HepG2 (cell line): ENCODE measurements around the gene KRTAP10-2. TPM values are rescaled to one million over a fixed set of nuclear protein-coding genes. Genes with fewer than 3 reads are reported as not detected.

Experiments used
- ATAC-seq: fragments of 200-7000 bp; cut with Tn5 transposase; 3 replicates; pipeline ENCODE4 v1.9.1; 2020; ENCODE audit warnings: mild to moderate bottlenecking, moderate library complexity
- BruUV-seq: library from RNA; stranded (reverse); fragments of 400-500 nt; replicated peaks from 2 replicates; lab custom pipeline; 2021; lab: Mats Ljungman, UMichigan
- CTCF ChIA-PET: fragments of 300-600 bp; formaldehyde crosslinking; extraction: SDS; loops from one replicate; lab custom pipeline; 2021; ENCODE audit warnings: low total read pairs, inconsistent platforms, low intra/inter-chr PET ratio; lab: Yijun Ruan, JAX
- POLR2A ChIA-PET: fragments of 350-600 bp; sonication (Branson Sonifier 250); formaldehyde crosslinking; loops from one replicate; lab custom pipeline; 2020; ENCODE audit warnings: antibody characterized with exemption, inconsistent platforms; lab: Yijun Ruan, JAX
- DNase-seq: peaks from one replicate; pipeline ENCODE4 v3.0.0-alpha.2; 2015; ENCODE audit warnings: low spot score
- FAIRE-seq: peaks from 3 replicates; lab custom pipeline; 2011; peaks lifted over from hg19 to GRCh38; lab: Jason Lieb, UNC
- H2AFZ ChIP-seq: one replicate; pipeline ENCODE4 v1.6.1; 2011; ENCODE audit warnings: low read length, inconsistent platforms
- H3K27ac ChIP-seq: fragments of 300-600 bp; 3 replicates; pipeline ENCODE4 v1.8.0; 2011; ENCODE audit warnings: mixed run types, mild to moderate bottlenecking, mixed read lengths, low read length, inconsistent platforms; ENCODE audit not compliant: insufficient read depth; ENCODE audit errors: extremely low read length
- H3K27me3 ChIP-seq, 2 experiments: fragments of 200-600 bp in 1 of 2; 2 replicates in 1 of 2; 3 replicates in 1 of 2; pipeline versions ENCODE4 v1.6.0 to v1.8.0; 2011; ENCODE audit warnings: low read length in 2 of 2, mild to moderate bottlenecking in 2 of 2, moderate library complexity in 2 of 2, inconsistent platforms in 1 of 2; ENCODE audit not compliant: insufficient read depth in 2 of 2, control insufficient read depth in 1 of 2
- H3K36me3 ChIP-seq, 2 experiments: fragments of 200-600 bp in 1 of 2; replicated peaks in 1 of 2; 2 replicates in 1 of 2; 3 replicates in 1 of 2; pipeline versions ENCODE4 v1.5.1 to v1.8.0; 2011; ENCODE audit warnings: low read length in 2 of 2, inconsistent platforms in 1 of 2; ENCODE audit not compliant: insufficient read depth in 2 of 2, control insufficient read depth in 1 of 2
- H3K4me1 ChIP-seq: 2 replicates; pipeline ENCODE4 v1.5.1; 2012; ENCODE audit warnings: low read length, inconsistent platforms; ENCODE audit not compliant: insufficient read depth
- H3K4me2 ChIP-seq: 2 replicates; pipeline ENCODE4 v1.6.0; 2011; ENCODE audit warnings: low read depth, low read length, inconsistent platforms
- H3K4me3 ChIP-seq, 3 experiments: fragments of 200-600 bp in 1 of 3; sonication (generic), shearing (Covaris generic) in 1 of 3; replicated peaks in 1 of 3; 2 replicates each; pipeline ENCODE4 v1.5.1; 2011 to 2016; ENCODE audit warnings: low read length in 3 of 3, inconsistent platforms in 2 of 3, low read depth in 2 of 3, mild to moderate bottlenecking in 2 of 3, control low read depth in 1 of 3, mixed read lengths in 1 of 3; ENCODE audit not compliant: insufficient read depth in 1 of 3
- H3K79me2 ChIP-seq: one replicate; pipeline ENCODE4 v1.6.1; 2011; ENCODE audit warnings: low read length, inconsistent platforms; ENCODE audit not compliant: insufficient read depth
- H3K9ac ChIP-seq: 2 replicates; pipeline ENCODE4 v1.6.0; 2011; ENCODE audit warnings: mild to moderate bottlenecking, low read depth, low read length, inconsistent platforms; ENCODE audit not compliant: insufficient read depth
- H3K9me3 ChIP-seq: 2 replicates; pipeline ENCODE4 v1.5.1; 2012; ENCODE audit warnings: mild to moderate bottlenecking, low read length
- H4K20me1 ChIP-seq: 2 replicates; pipeline ENCODE4 v1.6.0; 2011; ENCODE audit warnings: inconsistent platforms, mild to moderate bottlenecking, low read length, moderate library complexity; ENCODE audit not compliant: insufficient read depth
- GATAD1 ChIP-seq: IDR thresholded peaks from 2 replicates; pipeline ENCODE4 v1.6.1; 2016; ENCODE audit warnings: missing genetic modification reagents, missing compliant biosample characterization
- GLI4 ChIP-seq: sonication (generic); formaldehyde crosslinking; IDR thresholded peaks from 2 replicates; pipeline ENCODE4 v1.5.1; 2020; ENCODE audit warnings: missing genetic modification reagents, mild to moderate bottlenecking, moderate library complexity, borderline replicate concordance
- IRF2 ChIP-seq: IDR thresholded peaks from 2 replicates; pipeline ENCODE4 v1.6.1; 2018; ENCODE audit warnings: missing genetic modification reagents, missing compliant biosample characterization
- NFE2 ChIP-seq: sonication (generic); formaldehyde crosslinking; IDR thresholded peaks from 2 replicates; pipeline ENCODE4 v1.4.0; 2020; ENCODE audit warnings: missing genetic modification reagents
- SAP130 ChIP-seq: IDR thresholded peaks from 2 replicates; pipeline ENCODE4 v1.6.1; 2016; ENCODE audit warnings: low read depth
- SP140L ChIP-seq: sonication (generic); formaldehyde crosslinking; IDR thresholded peaks from 2 replicates; pipeline ENCODE4 v1.4.0; 2020; ENCODE audit warnings: missing genetic modification reagents, borderline replicate concordance
- ZBTB4 ChIP-seq: sonication (generic); formaldehyde crosslinking; IDR thresholded peaks from 2 replicates; pipeline ENCODE4 v1.4.0; 2020; ENCODE audit warnings: missing genetic modification reagents, mild to moderate bottlenecking, borderline replicate concordance
- ZNF317 ChIP-seq: sonication (generic); formaldehyde crosslinking; IDR thresholded peaks from 2 replicates; pipeline ENCODE4 v1.5.0; 2020; ENCODE audit warnings: mild to moderate bottlenecking, missing genetic modification reagents
- ZNF589 ChIP-seq: sonication (generic); formaldehyde crosslinking; conservative IDR thresholded peaks from 2 replicates; pipeline ENCODE4 v1.8.0; 2022; ENCODE audit warnings: mild to moderate bottlenecking, moderate library complexity, missing genetic modification reagents
- ZNF775 ChIP-seq: sonication (generic); formaldehyde crosslinking; IDR thresholded peaks from 2 replicates; pipeline ENCODE4 v1.4.0; 2020; ENCODE audit warnings: missing genetic modification reagents, mild to moderate bottlenecking, moderate library complexity, borderline replicate concordance
- WGBS: methylation state at CpG from one replicate; pipeline ENCODE4 v1.1.6; 2017; ENCODE audit warnings: low lambda C conversion rate; 5-methylcytosine and 5-hydroxymethylcytosine counted together
- in situ Hi-C: cut with HindIII; loops from 2 replicates; pipeline ENCODE4 v1.10.0; 2017; ENCODE audit warnings: low pct_unique_long_range_greater_than_20kb; ENCODE audit not compliant: extremely low pct_ligation_motif_present
- intact Hi-C: fragments of 100-400 bp; cut with micrococcal nuclease; formaldehyde crosslinking; loops from one replicate; pipeline ENCODE4 v1.10.0; 2022; ENCODE audit not compliant: unreplicated experiment
- polyA plus RNA-seq, 8 experiments: library from polyadenylated mRNA; depleted of rRNA in 3 of 8; stranded (reverse) in 7 of 8; unstranded in 1 of 8; fragments of >200 nt; fragmentation: Illumina TruSeq in 4 of 8; extraction: Trizol in 4 of 8; gene quantifications; 2 replicates each; pipeline versions ENCODE4 v1.2.1 to v1.2.3, GENCODE V29; 2011 to 2016; ENCODE audit warnings: low read depth in 4 of 8, missing spikeins in 1 of 8, mixed read lengths in 1 of 8; ENCODE audit not compliant: insufficient read depth in 1 of 8
- total RNA-seq, 5 experiments: library from RNA; depleted of rRNA; stranded (reverse); fragments of >200 nt; fragmentation: Illumina TruSeq; extraction: Trizol; gene quantifications; 2 replicates each; pipeline ENCODE4 v1.2.3, GENCODE V29; 2016; ENCODE audit warnings: low read depth in 1 of 5

Gene KRTAP10-2
- total and polyA plus RNA-seq, 2 of the 13 experiments (the other 11 are each of a cell fraction or from before 2014, with no cell fraction given): not detected

- no peak for FAIRE-seq
- H3K4me2 ChIP-seq: no peak overlapping the region
- in situ Hi-C loops: no loop called here
- no peak for DNase-seq
- H3K27me3 ChIP-seq: no peaks in the 10 kb centered on the region
- ChIA-PET POLR2A (no interaction called here), CTCF (no interaction called here)
- no peaks in the 10 kb centered on the region for H3K79me2 ChIP-seq
- H4K20me1 ChIP-seq: no peaks in the 10 kb centered on the region
- H3K9ac ChIP-seq: no peak overlapping the region
- intact Hi-C loops: no loop called here
- no peak for TF ChIP-seq GLI4 (CRISPR knock-in tag)
- peaks cover 13% of the 10 kb centered on the region for H3K9me3 ChIP-seq
- no peak for ATAC-seq
- H3K27ac ChIP-seq: no peak overlapping the region
- BruUV-seq: no TSS peak
- H3K4me3 ChIP-seq: no peak overlapping the region
- no peaks in the 10 kb centered on the region for H3K36me3 ChIP-seq
- no peak overlapping the region for H2AFZ ChIP-seq
- peaks cover 10% of the 10 kb centered on the region for H3K4me1 ChIP-seq
- 53% methylated on average over 5 of the region's 7 CpGs for WGBS
Measured at GRCh38 chr21:44579833-44580144, 28.5 kb upstream of the KRTAP10-2 start.

GRCh38 chr21:44579056-44579832 lies 27.9 kb upstream of the KRTAP10-2 start:
- H2AFZ ChIP-seq: no peak overlapping the region
- in situ Hi-C loops: no loop called here
- H3K36me3 ChIP-seq: no peaks in the 10 kb centered on the region
- peaks cover 13% of the 10 kb centered on the region for H3K9me3 ChIP-seq
- peaks cover 15% of the 10 kb centered on the region for H3K4me1 ChIP-seq
- ChIA-PET CTCF (no interaction called here), POLR2A (no interaction called here)
- FAIRE-seq (no peak), DNase-seq (no peak), ATAC-seq (no peak)
- H3K4me2 ChIP-seq: no peak overlapping the region
- no peak overlapping the region for H3K9ac ChIP-seq
- no peaks in the 10 kb centered on the region for H4K20me1 ChIP-seq
- no peak overlapping the region for H3K27ac ChIP-seq
- no peak overlapping the region for H3K4me3 ChIP-seq
- BruUV-seq: no TSS peak
- no peaks in the 10 kb centered on the region for H3K79me2 ChIP-seq
- intact Hi-C loops: no loop called here
- no peaks in the 10 kb centered on the region for H3K27me3 ChIP-seq
- WGBS: 49% methylated on average over 13 of the region's 22 CpGs
- no peak for TF ChIP-seq ZBTB4 (CRISPR knock-in tag)
- no peak for TF ChIP-seq GLI4 (CRISPR knock-in tag)
- no peak for TF ChIP-seq IRF2
- TF ChIP-seq ZNF589 (CRISPR knock-in tag): no peak
- TF ChIP-seq NFE2: no peak
- TF ChIP-seq ZNF317 (CRISPR knock-in tag): no peak
- no peak for TF ChIP-seq SP140L (CRISPR knock-in tag)
- TF ChIP-seq ZNF775 (CRISPR knock-in tag): no peak
- no peak for TF ChIP-seq SAP130 (CRISPR knock-in tag)
- TF ChIP-seq GATAD1 (CRISPR knock-in tag): no peak
